ENCODE data around the gene ANGPTL8. TPM values are rescaled to one million over a fixed set of nuclear protein-coding genes. Genes with fewer than 3 reads are reported as not detected.

Gene ANGPTL8
- total RNA-seq, 1 donor from 2014 or later: 202 TPM

DNA sequence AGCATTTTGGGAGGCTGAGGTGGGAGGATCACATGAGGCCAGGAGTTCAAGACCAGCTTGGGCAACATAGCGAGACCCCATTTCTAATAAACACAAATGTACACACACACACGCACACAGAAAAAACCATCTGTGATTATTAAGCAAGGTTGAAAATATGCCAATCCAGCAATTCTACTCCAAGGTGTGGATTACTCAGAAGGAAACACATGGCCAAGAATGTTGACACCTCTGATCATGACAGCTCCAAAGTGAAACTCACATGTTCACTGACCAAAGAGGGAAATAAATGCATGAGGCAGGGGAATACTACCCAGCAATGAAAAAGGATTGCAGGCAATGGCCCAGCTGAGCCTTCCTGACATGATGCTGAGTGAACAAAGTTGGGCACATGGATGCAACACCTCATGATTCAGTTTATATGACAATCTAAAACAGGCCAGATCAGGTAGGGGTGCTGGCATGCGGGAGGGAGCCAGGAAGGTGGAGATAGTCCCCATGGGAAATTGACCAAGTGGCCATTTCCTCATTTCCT, 18.5 kb downstream of the ANGPTL8 start:
- ATAC-seq (no peak), DNase-seq (ENCODE audit: low spot score) (no peak)

DNA sequence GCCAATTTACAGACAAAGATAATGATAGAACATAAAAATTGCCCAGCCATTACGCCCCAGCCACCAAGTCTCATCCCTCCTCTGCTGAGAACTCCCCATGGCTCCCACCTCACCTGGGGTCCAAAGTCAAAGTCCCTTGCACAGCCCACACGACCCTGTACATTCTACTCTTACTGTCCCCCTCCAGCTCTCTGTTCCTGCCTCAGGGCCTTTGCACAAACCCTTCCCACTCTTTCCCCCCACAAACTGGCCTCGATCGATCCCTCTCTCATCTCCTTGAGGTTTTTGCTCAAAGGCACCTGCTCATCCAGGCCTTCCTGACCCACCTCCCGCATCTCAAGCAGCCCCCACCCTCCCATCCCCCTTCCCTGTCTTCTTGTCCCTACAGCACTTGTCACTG, 21.6 kb downstream of the ANGPTL8 start:
- ATAC-seq (no peak), DNase-seq (ENCODE audit: low spot score) (no peak)

DNA sequence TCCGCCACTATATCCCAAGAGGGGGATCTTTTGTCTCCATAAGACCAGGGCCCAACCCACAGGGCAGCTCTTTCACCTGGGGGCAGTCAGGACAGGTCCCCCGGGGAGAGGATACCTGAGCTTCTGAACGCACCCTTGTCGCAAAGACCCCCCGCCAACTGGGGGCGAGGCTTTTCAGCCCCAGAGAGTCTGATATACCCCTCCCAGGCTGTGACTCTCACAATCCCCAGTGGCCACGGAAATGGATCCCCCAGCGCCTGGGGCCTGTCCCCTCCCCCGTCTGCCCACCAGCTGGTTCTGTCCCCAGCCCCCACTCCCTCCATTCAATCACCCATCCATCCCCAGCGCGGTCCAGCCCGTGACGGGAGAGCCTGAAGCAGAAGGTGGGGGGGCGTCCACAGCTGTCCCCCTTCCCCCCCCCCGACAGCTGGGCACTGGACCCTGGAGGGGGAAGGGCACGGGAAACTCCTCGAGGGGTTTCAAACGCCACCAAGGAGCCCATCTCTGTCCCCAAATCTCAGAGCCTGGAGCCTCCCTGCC, 22.1 kb downstream of the ANGPTL8 start:
- no peak for DNase-seq (ENCODE audit: low spot score)
- ATAC-seq: no peak

DNA sequence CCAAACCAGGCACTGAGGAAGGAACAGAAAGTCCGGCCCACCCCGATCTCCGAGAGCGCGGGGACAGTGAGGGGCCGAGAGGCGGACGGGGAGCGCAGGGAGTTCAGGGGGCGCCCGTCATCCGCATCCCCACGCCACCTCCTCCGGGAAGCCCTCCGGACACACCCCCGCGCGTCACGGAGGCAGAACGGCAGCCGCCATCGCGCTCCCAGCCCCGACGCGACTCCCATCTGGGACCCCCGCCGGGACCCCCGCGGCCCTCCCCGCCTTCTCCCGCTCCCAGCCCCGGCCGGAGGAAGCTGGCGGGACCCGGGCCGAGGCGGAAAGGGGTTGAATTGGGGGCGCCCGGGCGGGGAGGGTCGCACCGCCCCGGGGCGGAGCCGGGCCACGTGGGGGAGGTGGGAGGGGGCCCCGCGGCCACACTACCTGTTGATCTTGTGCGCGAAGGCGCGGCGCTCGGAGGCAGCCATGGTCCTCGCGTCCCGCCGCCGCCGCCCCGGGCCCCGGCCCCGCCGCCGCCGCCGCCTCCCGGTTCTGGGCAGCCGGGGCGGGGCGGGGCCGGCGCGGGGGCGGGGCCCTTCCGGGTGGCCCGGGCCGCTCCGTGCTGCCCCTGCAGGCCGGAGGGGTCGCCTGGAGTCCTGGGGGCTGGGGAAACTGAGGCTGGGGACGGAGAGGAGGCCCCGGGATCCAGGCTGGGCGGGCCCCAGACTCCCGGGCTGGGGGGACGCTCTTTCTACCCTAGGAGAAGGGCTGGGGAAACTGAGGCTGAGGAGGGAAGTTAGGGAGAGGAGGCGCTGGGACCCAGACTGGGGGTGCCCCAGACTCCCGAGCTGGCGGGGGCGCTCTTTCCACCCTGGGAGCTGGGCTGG, 22.8 kb downstream of the ANGPTL8 start, which contains the start of gene DOCK6:
DOCK6 (minus strand) TSS at position 554 of the 869 bp plus-strand sequence; CDS start at position 470, 84 bp downstream.
- no peak for DNase-seq (ENCODE audit: low spot score)
- ATAC-seq: peak; percentile 78

DNA sequence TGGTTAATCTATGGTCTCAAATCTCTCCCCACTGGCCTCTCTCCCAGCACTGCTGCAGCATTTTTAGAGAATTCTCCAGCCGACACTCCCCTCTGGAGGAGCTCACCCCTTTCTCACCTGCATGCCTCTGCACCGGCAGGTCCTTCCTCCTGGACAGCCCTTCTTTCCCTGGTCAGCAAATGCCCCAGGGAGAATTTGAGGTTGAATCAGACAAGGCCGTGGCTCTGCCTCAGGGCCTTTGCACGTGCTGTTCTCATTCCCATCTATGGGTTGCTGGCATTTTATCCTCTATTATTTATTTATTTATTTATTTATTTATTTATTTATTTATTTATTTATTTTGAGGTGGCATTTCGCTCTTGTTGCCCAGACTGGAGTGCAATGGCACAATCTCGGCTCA, 24.3 kb downstream of the ANGPTL8 start:
- ATAC-seq (no peak), DNase-seq (ENCODE audit: low spot score) (no peak)

DNA sequence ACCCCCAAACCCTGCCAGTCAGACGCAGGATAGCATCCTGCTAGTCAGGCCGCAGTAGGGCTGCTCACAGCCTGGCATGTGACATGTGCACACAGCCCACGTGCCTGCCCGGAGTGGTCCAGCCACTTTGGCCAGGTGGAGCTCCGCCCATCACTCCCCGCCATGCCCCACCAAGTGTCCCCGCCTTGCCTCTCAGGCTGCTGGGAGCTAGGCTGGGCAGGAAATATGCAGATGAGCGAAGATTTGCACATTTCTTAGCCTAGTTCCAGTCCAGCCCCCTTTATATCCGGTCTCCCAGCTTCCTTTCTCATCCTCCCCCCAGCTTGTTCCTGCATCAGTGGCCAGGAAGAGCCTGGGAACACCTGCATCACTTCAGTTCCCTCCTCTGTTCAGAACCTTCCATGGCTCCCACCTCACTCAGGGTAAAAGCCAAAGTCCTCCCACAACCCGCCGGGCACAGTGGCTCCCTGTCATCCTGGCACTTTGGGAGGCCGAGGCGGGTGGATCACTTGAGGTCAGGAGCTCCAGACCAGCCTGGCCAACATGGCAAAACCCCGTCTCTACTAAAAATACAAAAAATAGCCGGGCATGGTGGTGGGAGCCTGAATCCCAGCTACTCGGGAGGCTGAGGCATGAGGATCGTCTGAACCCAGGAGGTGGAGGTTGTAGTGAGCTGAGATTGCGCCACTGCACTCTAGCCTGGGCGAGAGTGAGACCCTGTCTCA, 25.2 kb downstream of the ANGPTL8 start:
- ATAC-seq (peak; percentile 40), DNase-seq (ENCODE audit: low spot score) (no peak)

DNA sequence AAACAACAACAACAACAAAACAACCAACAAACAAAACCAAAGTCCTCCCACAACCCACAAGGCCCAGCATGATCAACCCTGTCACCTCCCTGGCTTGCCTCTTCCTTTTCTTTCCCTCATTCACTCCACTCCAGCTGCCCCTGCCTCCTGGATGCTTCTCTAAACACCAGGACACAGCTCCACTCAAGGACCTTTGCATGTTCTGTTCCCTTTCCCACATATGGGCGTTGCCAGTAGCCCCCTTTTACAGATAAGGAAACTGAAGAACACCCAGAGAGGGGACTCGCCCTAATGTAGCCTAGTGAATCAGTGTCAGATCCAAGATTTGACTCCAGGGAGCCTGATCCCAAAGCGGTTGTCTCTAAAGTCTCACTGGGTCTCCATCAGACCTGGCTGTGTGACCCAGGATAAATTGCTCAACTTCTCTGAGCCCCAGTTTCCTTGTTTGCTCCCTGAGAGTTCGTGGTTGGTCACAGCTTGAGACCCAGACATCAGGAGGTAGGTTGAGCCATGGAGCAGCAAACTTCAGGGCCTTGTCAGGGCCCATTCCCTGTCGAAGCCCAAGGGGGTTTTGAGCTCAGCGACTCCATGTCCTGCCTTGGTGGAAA, 25.9 kb downstream of the ANGPTL8 start:
- ATAC-seq (no peak), DNase-seq (ENCODE audit: low spot score) (no peak)

DNA sequence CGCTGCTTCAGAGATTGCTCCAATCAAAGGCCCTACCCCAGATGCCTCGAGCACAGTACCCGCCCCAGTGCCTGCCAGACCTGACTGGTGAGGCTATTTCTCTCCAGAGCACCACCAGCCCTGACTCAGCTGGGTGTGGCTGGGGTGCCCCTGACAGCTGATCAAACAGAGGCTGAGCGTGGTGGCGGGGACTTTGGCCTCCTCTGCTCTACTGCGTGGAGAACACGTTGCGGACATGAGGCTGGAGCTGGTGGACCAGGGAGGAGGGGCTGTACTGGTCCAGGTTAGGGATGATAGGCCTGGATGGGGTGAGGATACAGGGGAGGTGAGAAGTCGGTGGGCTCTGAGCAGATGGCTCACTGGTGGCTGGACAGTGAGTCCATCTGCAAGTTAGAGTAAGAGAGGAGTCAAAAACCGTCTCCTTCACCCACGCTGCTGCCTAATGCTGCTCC, 26.4 kb downstream of the ANGPTL8 start:
- peak; percentile 71 for ATAC-seq
- peak; percentile 61 for DNase-seq (ENCODE audit: low spot score)

DNA sequence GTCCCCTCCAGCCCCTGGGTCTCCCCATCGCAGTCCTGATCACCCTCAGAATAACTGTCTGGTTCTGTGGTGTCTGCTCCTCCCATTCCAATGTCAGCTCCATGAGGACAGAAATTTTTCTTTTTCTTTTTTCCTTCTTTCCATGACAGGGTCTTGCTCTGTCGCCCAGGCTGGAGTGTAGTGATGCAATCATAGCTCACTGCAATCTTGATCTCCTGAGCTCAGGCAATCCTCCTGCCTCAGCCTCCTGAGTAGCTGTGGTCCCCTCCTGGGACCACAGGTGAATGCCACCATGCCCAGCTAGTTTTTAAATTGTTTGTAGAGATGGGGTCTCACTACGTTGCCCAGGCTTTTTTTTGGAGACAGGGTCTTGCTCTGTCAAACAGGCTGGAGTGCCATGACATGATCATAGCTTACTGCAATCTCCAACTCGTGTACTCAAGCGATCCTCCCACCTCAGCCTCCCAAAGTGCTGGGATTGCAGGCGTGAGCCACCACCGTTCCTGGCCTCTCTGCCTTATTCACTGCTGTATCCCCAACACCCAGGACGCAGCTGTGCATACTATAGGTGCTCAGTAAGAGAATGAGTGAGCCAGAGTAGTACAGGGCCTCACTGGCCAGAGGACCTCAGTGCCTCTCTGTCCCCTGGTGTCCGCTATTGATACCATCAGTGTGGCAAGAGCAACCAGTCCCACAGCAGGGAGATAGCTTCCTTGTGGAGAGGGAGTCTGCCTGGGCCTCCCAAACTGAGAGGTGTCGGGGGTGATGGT, 28.1 kb downstream of the ANGPTL8 start:
- no peak for DNase-seq (ENCODE audit: low spot score)
- ATAC-seq: no peak

DNA sequence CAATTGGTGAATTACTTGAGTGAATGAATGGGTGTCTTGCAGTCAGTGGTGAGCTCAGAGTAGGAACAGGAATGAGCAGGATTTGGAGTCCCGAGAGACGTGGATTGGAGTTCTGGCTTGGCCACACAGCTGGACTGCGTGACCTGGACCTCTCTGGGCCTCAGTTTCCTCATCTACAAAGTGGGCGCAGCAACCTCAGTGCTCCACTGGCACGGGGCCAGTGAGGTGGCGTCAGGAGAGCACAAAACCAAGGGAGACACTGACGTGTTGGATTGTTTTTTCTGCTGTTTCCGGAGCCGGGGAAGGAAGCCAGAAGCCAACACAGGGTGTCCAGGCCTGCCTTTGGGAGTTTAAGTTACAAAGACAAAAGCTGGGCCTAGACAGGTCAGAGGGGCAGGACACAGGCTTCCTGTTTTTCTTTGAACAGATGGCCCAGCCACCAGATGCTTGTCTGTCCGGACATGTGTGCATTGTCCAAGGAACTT, 29.4 kb downstream of the ANGPTL8 start:
- ATAC-seq (peak; percentile 56), DNase-seq (ENCODE audit: low spot score) (peak; percentile 67)

DNA sequence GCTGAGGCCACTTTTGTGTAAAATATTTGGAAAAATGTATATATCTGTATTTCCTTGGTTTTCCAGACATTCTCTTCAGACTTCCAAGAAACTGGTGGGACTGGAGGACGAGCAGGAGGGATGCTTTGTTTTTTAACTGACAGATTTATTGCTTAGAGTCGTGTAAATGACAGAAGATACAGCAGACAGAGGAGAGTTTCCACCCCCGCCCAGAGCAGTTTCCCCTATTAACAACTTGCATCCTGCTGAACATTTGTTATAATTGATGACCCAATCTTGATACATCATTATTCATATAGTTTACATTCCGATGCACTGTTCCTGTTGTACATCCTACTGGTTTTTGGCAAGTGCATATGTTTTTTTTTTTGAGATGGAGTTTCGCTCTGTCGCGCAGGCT, 30.0 kb downstream of the ANGPTL8 start:
- DNase-seq (ENCODE audit: low spot score): no peak
- ATAC-seq: no peak

DNA sequence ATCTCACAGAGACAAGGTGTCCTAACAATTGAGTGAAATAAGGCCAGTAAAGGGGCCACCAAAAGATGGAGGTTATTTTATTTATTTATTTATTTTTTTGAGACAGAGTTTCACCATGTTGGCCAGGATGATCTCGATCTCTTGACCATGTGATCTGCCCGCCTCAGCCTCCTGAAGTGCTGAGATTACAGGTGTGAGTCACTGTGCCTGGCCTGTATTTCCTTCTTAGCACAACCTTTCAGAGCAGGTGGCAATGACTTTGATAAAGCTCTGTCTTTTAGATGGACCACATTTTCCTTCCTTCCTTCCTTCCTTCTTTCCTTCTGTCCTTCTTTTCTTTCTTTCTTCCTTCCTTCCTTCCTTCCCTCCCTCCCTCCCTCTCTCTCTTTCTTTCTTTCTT, 33.9 kb downstream of the ANGPTL8 start:
- no peak for ATAC-seq

DNA sequence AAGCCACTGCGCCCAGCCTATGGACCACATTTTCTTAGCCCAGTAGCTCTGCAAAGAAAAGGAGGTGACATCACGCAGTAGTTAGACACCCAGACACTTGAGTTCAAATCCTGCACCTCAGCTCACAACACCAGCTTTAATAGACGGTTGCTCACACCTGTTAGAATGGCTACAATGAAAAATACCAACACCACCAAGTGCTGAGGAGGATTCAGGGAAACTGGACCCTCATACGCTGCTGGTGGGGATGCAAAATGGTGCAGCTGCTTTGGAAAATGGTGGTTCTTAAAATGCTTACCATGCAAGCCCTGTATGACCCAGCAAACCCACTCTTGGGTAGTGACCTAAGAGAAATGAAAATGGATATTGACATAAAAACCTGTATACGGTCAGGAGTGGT, 34.6 kb downstream of the ANGPTL8 start:
- ATAC-seq: no peak

More for the DNA sequence above, 33.9 kb downstream of the ANGPTL8 start:
- no peak for DNase-seq (ENCODE audit: low spot score)

DNA sequence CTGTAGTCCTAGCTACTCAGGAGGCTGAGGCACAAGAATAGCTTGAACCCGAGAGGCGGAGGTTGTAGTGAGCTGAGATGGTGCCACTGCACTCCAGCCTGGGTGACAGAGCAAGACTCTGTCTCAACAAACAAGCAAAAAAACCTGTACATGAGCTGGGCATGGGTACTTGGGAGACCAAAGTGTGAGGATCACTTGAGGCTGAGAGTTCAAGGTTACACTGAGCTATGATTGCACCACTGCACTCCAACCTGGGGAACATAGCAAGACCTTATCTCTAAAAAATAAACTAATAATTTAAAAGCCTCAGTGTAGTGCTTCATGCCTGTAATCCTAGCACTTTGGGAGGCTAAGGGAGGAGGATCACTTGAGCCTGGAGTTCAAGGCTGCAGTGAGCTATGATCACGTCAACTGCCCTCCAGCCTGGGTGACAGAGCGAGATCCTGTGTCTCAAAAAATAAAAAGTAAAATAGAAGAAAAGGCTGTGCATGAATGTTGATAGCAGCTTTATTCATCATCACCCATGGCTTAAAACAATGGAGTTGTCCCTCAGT, 35.2 kb downstream of the ANGPTL8 start:
- ATAC-seq: no peak
- no peak for DNase-seq (ENCODE audit: low spot score)

More for the DNA sequence above, 34.6 kb downstream of the ANGPTL8 start:
- DNase-seq (ENCODE audit: low spot score): no peak

DNA sequence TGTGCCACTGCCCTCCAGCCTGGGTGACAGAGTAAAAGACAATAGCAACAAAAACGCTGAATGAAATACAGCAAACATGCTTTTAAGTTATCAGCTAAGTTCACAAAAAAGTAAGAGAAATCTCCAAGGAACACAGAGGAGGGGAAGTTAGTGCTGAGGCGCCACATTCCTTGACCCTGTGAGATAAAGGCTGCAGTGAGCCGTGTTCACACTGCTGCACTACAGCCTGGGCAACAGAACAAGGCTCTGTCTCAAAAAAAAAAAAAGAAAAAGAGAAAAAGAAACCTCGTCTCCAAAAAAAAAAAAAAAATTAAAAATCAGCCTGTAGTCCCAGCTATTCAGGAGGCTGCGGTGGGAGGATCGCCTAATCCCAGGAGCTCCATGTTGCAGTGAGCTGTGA, 39.3 kb downstream of the ANGPTL8 start:
- ATAC-seq (peak; percentile 66), DNase-seq (ENCODE audit: low spot score) (no peak)

DNA sequence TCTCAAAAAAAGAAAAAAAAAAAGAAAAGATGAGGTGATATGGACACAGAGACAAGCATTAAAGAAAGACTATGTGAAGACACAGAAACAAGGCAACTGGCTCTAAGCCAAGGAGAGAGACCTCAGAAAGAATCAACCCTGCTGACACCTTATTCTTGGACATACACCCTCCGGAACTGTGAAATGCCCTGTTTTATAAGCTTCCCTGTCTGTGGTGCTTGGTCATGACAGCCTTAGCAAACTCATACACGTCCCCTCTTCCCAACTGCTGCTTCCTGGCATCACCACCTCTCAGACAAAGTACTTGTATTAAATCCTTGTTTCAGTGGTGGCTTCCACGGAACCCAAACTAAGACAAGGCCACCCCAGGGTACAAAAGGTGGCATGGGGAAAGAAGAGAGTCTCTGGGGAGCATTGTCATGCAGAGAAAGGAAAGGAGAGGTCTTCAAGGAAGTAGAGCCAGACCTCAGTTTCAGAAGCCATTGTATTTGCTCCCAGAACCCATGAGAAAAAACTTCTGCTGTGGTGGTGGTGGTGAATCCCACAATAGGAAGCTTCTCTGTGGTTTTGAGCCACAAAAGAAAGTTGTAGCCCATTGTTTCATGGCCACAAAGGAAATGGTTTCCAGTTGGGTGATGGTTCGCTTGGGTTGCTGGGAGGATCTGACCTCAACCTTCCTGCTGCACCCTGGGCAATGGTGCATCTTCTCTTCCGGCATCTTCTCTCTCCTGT, 40.3 kb downstream of the ANGPTL8 start:
- no peak for ATAC-seq
- DNase-seq (ENCODE audit: low spot score): no peak

DNA sequence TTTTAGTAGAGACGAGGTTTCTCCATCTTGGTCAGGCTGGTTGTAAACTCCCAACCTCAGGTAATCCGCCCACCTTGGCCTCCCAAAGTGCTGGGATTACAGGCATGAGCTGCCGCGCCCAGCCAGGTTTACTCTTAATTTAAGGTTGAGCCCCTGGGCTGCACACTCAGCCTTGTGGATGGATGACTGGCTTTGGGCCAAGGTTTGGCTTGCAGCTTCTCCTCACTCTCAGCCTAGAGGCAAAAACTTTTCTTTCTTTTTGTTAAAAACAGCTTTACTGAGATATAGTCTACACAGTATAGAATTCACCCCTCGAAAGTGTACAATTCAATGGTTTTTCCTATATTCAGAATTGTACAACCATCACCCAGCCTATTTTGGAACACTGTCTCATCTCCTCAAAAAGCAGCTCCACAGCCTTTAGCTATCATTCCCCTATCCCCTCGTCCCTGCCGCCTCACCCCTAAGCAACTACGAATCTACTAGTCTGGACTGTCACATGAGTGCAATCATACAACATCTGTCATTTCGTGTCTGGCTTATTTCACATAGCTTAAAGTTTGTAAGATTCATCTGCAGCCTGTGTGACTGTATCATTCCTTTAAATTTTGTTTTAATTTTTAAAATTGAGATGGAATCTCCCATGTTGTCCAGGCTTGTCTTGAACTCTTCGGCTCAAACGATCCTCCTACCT, 42.1 kb downstream of the ANGPTL8 start:
- no peak for ATAC-seq
- DNase-seq (ENCODE audit: low spot score): no peak

DNA sequence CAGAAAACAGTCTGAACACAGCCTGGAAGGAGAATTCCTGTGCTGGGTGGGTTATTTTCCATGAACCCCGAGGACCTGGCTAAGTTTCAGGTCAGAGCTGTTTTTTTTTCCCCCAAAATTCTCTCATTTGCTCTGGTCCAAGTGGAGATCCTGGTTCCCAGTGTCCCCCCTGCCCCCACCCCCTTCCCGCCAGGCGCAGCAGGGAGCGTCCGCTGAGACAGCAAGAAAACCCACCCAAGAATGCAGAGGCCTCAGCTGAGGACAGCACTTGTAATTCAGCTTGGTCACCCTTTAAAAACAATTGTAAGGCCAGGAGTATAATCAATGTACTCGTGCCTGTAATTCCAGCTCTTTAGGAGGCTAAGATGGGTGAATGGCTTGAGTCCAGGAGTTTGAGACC, 45.1 kb downstream of the ANGPTL8 start:
- DNase-seq (ENCODE audit: low spot score) (no peak), ATAC-seq (no peak)

Data from left lobe of liver (tissue), 2 donors.